Measurements from ENCODE around the gene ACSS3.

GRCh38 chr12:81224626-81225025 lies 146.7 kb downstream of the ACSS3 start:
- TF ChIP-seq CTCF (IDR thresholded peaks at IDR 0.05; ENCODE audit: low read depth, low read length) (no peak), EZH2phosphoT487 (IDR thresholded peaks at IDR 0.05; ENCODE audit: low read depth) (no peak)

Measured in OCI-LY3 (cell line).